Stimulated activated CD8-positive, alpha-beta memory T cell treated with anti-CD3 and anti-CD28 coated beads, Interleukin-2, amount 100 ng/mL, for 48 hours (primary cell): ENCODE results near the gene SNAP23.

Experiments used
- DNase-seq, 2 donors: peaks; one replicate each; pipeline ENCODE4 v3.0.0-alpha.2; 2020; ENCODE audit warnings: low read depth in 2 of 2

Gene SNAP23

DNA sequence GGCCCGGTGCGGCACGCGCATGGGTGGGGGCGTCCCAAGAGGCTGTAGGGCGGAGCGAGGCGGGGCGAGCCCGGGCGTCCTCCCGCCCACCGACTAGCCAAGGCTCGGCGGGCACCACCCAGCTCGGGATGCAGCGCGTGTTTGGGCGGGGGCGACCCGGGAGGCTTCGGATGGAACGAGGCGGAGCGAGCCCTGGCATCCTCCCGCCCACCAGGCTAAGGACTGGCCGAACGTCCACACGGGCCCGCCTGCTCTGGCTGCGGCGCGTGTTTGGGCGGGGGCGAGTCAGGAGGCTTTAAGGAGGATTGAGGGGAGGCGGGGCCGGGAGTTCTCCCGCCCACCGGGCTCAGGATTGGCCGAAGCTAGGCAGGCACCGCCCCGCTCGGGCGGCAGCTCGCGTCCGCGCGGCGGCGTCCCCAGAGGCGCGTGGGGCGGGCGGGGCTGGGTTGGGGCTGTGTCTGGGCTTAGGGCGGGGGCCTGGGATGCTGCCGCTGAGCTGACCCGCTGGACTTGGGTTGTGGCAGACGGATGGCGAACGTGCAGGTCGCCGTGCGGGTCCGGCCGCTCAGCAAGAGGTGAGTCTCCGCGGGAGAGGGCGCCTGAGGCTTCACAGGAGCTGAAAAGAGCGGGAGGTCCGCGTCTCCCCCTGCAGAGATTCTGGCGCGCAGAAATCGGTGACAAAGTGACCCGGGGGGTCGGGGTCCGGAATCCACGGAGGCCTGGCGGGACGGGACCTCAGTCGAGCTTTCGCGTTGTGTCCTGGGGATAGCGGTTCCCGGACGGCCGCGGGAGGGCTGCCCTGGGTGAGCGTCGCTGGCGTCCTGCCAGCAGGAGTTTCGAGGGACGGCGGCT, 80.0 kb downstream of the SNAP23 start, which contains the start of gene STARD9:
Gene STARD9 (plus strand): TSS at position 419 of the 852 bp plus-strand sequence. CDS start 110 bp downstream, at position 529.
- peak; percentile 93 to 94 for DNase-seq

DNA sequence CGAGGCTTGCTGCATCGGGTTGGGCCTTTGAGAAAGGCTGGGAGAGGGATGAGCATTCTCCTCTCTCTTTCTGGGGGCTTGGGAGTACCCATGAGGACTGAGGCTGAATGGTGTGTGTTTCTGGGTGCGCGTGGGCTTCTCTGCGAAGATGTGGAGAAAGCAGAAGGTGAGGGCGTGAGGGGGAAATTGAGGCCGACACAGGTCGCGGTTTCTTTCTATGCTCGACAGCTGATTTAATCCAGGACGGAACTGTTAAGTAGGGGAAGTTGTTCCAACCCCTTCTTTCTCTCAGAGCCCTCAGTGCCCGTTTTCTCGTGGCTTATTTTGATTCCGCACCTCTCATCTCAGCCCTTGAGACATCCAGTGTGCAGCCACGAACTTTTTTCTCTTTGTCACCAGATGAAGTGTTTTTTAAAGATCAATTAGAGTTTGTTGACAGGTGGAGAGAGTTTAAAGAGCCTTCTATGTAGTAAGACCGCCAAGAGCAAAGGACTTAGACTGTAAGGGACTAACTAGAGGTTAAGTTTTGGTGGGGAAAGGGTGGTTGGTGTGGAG, 80.7 kb downstream of the SNAP23 start:
- DNase-seq = no peak

DNA sequence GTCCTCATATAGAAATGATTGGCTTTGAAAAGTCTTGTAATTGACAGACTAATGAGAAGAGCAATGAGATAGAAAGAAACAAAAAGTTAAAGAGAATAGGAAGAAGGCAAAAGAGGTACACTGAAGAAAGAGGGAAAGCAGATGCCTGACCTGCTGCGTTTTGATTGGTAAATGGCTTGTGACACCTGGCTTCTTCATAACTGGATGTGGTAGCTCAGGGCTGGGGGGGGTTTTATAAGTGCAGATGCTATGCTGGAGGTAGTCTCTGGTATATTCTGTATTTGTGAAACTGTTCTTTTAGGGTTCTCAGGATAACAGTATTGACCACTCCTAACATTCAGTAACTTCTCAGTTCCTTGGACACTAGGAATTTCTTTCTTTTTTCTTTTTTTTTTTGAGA, 81.3 kb downstream of the SNAP23 start:
- DNase-seq = no peak

DNA sequence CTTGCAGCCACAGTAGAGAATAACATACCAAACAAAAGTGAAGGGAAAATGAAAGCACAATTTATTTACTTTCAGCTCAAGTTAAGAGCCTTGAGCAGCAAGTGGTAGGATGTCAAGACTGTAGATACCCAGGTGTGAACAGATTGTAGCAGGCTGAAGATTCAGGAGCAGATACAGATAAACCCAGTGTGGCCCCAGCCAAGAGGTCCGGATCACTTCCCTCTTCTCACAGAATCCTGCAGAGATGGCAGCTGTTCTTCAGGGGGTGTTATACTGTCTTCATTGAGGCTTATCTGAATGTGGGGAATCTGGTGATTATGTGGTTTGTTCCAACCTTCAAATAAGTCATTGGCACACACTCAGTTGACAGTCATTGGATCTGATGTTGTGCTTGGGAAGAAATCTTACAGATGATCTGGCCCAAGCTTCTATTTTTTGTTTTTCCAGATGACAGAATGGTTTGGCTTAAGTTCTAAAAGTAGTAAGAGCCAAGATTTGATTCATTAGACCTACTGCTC, 82.1 kb downstream of the SNAP23 start:
- DNase-seq = no peak

DNA sequence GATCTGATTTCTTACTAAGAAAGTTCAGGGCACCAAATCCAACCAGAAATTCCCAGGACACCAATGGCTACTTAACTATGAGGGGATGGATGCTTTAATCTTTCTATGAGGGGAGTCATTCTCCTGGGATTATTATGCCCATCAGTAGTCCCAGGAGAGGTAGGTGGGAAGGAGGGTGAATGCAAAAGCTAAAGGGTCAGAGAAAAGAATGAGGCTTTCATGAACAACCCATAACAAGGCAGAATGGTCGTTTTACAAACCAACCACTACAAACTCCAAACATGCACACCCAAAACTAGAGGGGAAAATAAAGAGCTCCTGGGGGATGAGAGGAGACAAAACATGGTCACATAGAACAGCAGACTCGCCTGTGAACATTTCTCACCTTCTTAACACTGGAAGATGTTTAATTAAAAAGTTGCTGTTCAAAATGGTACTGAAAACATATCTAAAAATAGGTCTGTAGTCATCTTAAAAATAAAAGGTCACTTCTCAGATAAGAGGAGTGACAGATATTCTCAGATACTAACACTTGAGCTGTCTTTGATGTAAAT, 83.6 kb downstream of the SNAP23 start:
- DNase-seq = no peak

DNA sequence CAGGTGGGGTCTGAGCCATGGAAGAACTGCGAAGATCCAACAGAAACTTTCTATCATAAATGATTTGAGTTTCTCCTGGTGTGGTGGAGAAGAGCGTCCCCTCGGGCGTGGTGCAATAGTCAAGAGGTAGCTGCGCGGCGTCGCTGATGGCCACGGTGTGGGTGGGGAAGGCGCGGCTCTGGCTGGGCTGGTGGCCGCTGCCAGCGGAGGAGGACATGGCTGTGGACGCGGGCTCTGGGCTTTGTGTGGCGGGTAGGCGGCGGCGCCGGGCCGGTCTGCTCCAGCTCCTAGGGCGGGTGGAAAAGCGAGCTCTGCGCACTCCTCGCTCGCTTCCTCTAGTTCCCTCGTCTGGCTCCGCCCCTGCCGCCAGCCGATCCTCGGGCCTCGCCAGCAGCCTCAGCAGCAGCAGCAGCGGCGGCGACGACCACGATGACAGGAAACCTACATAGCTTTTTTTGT, 85.9 kb downstream of the SNAP23 start:
- peak; percentile 71 to 73 for DNase-seq
